Stimulated activated CD8-positive, alpha-beta memory T cell treated with anti-CD3 and anti-CD28 coated beads, Interleukin-15, amount 100 ng/mL, for 1 hour (primary cell): ENCODE results near the gene ENGASE.

Experiments used
- DNase-seq: peaks from one replicate; pipeline ENCODE4 v3.0.0-alpha.2; 2020; ENCODE audit warnings: low read depth

The ENGASE gene

DNA sequence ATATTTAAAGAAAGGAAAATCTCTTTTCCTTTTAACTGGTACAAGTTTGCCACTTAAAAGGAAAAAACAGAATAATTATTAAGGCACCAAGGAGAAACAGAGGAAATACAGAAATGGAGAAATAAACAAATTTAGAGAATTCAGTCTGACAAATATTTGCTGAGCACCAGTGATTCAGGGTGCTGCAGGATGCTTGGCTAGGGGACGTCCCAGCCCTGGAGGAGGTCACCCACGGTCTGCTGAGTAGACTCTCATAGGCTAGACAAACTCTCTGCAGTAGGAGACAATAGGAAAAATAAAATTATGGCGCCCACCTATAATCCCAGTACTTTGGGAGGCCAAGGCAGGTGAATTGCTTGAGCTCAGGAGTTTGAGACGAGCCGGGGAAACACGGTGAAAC, 34.7 kb upstream of the ENGASE start:
- DNase-seq, result no peak

DNA sequence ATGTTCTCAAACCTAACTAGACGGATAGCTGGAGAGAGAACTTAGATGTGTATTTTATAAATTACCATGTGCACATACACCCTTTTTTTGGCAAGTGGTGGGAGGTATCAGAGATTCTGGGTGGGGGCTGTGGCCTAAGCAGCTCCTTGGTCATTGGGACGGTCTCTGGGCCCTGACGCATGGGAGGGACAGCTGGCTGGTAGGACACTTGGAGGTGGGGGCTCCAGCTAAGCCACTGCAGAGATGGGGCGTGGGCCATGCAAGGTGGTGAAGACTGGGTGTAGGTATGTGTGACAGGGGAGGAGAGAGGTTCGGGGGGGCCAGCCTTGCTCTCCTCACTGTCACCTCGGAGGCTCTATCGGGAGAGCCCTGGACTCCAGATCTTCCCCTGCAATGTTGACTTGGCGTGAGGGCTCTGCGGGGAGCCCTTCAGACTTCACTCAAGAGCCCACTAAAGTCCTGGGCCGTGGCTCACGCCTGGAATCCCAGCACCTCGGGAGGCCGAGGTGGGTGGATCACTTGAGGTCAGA, 33.5 kb upstream of the ENGASE start:
- DNase-seq, result no peak

DNA sequence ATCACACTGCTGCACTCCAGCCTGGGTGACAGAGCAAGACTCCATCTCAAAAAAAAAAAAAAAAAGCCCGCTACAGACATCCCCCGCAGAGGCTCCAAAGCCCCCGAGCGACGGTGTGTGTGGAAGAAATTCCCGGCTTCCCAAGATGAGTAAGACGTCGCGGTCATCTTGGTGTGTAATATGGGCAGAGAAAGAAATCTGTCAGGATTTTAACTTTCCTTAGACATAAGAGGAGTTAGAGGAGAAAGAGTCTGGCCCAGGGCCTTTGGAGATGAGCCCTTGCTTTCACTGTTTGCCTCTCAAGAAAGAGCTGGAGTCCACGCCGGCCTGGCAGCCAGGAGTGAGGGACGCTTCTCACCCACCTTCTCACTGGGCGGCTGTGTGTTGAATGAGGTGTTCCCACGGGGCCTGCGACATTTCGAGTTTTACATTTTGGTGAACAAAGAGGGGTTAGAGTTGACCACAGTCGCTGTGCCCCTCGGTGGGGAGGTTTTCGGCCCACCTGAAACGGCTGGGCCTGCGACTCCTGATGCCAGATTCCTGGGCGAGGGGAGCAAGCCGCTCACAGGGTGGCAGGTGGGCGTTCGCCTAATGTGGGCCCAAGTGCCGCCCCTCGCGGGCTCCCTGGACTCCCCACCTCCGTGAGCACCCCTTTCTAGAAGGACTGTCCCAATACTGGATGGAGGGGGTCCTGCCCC, 32.8 kb upstream of the ENGASE start:
- no peak for DNase-seq

DNA sequence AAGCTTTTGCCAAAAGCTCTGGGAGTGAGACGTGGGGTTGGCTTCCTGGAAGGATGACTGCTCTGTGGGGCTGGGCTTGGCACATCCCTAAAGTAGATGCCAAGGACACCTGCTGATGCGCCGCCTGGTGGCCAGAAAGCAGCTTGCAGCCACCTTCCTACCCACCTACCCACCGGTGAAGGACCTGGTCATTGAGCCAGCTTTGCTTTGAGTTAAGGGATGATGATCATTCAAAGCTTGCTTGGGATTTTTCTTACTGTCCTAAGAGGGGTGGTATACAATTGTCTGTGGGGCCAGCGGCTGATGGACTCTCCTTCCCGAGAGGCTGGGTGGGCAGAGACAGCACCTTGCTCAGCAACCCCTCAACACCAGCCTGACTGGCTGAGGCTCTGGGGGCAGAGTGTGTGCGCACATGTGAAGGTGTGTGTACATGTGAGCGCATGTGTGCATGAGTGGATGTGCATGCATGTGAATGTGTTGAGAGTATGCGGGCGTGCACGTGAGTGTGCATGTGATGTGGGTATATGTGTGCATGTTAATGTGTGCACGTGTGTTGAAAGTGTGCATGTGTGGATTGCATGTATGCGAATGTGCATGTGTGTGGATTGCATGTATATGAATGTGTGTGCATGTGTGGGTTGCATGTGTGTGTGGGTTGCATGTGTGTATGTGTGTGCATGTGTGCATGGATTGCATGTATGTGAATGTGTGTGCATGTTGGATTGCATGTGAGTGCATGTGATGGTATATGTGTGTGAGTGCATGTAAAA, 32.0 kb upstream of the ENGASE start:
- DNase-seq, result peak; percentile 50

DNA sequence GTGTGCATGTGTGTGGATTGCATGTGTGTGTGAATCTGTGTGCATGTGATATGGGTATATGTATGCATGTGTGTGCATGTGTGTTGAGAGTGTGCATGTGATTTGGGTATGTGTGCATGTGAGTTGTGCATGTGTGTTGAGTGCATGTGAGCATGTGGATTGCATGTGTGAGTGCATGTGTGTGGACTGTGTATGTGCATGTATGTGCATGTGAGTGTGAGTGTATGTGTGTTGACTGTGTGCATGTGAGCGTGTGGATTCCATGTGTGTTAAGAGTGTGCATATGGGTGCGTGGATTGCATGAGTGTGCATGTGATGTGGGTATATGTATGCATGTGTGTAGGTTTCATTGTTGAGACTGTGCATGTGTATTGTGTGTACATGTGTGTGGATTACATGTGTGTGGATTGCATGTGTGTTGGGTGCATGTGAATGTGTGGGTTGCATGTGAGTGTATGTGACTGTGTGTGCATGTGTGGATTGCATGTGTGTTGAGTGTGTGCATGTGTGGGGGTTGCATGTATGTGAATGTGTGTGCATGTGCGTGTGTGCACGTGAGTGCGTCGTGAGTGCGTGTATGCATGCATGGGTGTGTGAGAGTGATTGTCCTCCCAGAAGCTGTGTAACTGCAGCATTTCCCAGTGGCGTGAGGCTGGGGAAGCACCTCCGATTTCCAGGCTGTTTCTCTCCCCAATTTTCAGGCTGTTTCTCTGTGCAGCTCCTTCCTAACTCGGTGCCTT, 31.3 kb upstream of the ENGASE start:
- DNase-seq, result no peak

DNA sequence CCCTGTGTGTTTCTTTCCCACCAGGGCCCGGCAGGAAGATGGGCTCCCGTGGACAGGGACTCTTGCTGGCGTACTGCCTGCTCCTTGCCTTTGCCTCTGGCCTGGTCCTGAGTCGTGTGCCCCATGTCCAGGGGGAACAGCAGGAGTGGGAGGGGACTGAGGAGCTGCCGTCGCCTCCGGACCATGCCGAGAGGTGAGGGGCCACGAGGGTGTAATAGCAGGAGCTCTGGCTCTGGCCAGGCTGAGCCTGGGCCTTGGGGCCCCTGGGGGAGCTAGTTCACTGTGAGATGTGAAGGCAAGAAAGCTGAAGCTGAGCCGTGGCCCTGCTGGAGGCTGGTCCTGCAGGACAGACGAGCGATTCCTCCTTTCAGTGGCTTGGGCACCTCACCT, 30.7 kb upstream of the ENGASE start:
- no peak for DNase-seq

DNA sequence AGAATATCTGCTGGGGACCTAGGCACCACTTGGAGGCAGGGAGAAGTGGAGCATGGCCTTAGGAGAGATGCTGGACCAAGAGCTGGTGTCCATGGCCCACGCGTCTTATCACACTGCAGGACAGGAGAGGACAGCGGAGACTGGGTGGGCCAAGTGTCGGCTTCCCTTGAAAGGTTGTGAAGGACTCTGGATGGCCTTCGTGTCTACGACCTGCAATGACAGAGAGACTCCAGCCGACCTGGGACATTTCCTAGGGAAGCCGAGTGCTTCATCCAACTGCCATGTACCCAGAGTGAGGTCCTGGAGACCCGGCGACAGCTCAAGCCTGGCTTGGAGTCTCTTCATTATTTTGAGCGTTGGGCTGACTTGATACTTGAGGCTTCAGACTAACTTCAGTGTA, 30.2 kb upstream of the ENGASE start:
- DNase-seq, result no peak

DNA sequence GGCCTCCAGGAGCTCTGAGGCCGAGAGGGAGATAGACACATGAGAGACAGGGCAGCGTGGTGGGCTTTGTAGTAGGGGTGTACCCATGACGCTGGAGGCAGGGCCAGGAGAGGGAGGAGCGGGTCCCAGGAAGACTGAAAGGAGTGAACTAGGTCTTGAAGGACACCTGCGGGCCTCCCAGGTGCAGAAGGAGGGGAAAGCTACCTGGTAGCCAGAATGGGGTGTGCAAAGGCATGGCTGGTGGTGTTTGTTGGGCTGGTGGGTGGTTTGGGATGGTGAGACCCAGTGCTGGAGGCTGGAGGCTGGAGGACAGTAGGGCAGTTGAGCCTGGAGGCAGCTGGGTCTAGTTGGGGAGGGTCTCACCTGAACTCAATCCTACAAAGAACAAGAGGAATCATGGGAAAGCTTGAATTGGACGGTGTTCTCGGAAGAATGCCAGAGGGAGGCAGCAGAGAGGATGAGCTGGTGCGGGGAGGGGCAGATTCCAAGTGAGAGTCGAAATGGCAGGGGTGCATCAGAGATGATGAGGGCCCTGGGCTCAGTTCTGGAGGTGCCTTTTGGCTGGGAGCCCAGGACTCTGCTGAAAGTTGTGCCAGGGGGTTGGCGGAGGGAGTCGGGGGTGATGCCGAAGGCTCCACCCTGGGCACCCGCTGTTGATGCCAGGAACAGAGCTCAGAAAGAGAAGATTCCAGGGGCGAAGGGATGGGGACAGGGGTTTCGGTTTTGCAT, 29.5 kb upstream of the ENGASE start:
- no peak for DNase-seq

DNA sequence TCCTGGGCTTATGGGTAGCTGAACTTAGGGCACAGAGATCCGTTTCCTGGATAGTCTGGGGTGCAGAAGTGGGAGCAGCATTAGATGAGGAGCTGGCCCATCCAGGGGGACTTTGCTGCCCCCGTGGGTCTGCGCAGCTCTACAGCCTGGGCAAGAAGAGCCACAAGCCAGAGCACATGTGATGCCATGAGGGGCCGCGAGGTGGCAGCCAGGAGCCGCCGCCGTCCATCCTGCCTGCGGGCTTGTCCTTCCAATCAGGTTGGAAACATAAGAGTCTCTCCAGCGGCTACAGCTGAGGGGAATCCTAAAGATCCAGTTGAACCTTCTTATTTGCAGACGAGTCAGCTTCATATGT, 28.8 kb upstream of the ENGASE start:
- no peak for DNase-seq

DNA sequence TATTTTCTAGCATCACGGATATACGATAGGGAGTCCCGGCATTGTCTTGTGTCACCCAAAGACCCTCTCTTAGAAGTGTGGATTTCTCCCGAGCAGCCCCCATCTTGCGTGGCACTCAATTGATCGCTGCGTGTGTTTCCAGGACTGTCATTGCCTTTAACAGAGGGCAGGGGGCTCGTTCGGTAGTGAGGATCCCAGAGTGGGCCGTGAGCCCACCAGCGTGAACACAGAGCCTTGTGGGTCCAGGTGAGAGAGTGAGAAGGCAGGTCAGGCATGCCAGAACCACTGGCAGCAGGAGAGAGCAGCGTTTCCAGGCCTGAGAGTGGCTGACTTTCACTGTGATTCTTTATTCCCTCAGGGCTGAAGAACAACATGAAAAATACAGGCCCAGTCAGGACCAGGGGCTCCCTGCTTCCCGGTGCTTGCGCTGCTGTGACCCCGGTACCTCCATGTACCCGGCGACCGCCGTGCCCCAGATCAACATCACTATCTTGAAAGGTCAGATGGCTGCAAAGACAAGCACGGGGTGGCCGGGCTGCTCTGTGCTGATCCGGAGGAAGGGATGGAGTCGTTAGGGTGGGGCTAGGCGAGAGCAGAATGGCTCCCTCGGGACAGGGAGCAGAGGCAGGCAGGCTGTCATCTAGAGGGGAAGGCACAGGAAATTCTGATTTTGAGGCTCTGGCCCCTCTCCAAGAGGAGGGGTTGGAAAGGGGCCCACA, 28.3 kb upstream of the ENGASE start:
- DNase-seq, result no peak

DNA sequence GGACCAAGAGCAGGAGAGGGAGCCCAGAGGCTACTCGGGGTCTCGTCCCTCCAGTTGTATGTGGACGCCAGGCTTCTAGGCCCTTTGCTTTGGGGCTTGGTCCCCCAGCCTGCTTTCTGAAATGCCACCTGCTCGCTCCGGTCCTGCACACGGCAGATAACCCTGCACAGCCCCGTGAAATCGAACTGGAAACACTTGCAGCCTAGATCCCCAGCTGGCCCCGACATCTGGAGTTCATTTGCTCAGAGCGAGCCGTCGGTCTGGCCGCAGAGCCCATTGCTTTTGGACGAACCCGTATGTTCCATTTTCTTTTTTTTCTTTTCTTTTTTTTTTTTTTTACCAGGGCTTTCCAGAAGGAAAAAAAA, 27.7 kb upstream of the ENGASE start:
- DNase-seq, result no peak

DNA sequence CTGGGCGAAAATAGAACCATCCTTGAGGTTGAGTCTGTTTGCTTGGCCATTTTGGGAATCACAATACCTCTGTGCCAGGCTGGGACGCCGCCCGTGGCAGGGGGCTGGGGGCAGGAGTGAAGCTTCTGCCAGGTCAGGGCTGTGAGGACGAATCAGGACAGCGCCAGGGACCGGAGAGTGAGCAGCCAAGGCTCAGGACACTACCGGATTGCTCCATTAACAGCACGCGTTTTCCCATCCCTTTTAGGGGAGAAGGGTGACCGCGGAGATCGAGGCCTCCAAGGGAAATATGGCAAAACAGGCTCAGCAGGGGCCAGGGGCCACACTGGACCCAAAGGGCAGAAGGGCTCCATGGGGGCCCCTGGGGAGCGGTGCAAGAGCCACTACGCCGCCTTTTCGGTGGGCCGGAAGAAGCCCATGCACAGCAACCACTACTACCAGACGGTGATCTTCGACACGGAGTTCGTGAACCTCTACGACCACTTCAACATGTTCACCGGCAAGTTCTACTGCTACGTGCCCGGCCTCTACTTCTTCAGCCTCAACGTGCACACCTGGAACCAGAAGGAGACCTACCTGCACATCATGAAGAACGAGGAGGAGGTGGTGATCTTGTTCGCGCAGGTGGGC, 27.2 kb upstream of the ENGASE start:
- no peak for DNase-seq

DNA sequence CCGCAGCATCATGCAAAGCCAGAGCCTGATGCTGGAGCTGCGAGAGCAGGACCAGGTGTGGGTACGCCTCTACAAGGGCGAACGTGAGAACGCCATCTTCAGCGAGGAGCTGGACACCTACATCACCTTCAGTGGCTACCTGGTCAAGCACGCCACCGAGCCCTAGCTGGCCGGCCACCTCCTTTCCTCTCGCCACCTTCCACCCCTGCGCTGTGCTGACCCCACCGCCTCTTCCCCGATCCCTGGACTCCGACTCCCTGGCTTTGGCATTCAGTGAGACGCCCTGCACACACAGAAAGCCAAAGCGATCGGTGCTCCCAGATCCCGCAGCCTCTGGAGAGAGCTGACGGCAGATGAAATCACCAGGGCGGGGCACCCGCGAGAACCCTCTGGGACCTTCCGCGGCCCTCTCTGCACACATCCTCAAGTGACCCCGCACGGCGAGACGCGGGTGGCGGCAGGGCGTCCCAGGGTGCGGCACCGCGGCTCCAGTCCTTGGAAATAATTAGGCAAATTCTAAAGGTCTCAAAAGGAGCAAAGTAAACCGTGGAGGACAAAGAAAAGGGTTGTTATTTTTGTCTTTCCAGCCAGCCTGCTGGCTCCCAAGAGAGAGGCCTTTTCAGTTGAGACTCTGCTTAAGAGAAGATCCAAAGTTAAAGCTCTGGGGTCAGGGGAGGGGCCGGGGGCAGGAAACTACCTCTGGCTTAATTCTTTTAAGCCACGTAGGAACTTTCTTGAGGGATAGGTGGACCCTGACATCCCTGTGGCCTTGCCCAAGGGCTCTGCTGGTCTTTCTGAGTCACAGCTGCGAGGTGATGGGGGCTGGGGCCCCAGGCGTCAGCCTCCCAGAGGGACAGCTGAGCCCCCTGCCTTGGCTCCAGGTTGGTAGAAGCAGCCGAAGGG, 26.4 kb upstream of the ENGASE start:
- no peak for DNase-seq

DNA sequence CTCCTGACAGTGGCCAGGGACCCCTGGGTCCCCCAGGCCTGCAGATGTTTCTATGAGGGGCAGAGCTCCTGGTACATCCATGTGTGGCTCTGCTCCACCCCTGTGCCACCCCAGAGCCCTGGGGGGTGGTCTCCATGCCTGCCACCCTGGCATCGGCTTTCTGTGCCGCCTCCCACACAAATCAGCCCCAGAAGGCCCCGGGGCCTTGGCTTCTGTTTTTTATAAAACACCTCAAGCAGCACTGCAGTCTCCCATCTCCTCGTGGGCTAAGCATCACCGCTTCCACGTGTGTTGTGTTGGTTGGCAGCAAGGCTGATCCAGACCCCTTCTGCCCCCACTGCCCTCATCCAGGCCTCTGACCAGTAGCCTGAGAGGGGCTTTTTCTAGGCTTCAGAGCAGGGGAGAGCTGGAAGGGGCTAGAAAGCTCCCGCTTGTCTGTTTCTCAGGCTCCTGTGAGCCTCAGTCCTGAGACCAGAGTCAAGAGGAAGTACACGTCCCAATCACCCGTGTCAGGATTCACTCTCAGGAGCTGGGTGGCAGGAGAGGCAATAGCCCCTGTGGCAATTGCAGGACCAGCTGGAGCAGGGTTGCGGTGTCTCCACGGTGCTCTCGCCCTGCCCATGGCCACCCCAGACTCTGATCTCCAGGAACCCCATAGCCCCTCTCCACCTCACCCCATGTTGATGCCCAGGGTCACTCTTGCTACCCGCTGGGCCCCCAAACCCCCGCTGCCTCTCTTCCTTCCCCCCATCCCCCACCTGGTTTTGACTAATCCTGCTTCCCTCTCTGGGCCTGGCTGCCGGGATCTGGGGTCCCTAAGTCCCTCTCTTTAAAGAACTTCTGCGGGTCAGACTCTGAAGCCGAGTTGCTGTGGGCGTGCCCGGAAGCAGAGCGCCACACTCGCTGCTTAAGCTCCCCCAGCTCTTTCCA, 25.5 kb upstream of the ENGASE start:
- no peak for DNase-seq

DNA sequence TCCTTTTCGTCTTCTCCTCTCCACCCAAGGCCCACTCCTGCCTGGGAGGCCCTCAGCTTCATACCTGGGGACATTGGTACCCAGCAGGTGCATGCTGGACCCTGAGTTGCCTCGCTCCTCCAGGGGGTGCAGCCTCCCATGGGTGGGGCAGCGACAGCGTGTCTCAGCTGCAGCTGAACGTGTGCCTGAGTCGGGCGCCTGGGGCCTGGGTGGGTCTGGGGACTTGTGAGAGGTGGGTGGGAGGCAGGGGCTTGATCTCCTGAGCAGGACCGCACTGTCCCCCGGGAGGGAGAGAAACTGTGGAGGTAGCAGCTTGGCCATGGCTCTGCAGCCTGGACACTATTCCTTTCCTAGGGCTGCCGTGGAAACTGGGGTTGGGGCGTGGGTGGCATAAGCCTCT, 24.8 kb upstream of the ENGASE start:
- DNase-seq, result no peak

DNA sequence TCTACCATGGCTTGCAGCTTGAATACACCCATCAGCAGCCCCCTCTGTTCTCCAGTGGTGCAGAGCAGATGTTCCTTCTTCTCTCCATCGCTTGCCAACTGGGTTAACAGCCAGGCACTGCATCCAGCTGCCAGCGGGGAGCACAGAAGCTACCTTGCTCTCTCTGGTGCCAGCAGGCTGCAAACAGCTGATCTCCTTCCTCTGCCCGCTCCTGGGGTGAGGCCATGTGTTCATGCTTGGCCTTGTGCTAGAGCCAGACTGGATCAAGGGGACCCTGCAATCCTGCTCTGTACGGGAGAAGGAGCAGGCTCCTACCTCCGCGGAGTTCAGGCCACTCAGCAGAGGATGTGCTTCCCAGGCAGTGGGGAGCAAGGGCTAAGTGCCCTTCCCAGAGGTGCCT, 24.1 kb upstream of the ENGASE start:
- no peak for DNase-seq

DNA sequence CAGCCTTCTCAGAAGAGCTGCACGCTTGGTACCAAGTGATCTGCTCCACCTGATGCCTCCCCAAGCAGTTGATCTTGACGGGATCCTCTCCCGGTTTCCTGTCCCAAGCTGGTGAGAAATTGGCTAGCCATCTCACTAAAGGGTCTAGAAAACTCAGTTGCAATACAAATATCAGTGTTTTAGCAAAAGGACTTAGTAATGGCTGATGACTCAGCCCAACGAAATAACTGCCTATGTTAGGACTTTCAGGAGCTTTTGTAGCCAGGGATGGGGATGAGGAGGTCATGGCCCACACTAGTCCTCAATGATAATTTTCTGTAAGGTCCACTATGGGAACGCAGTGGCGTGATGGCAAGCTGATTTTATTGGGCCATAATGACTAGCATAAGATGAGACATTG, 23.3 kb upstream of the ENGASE start:
- no peak for DNase-seq

DNA sequence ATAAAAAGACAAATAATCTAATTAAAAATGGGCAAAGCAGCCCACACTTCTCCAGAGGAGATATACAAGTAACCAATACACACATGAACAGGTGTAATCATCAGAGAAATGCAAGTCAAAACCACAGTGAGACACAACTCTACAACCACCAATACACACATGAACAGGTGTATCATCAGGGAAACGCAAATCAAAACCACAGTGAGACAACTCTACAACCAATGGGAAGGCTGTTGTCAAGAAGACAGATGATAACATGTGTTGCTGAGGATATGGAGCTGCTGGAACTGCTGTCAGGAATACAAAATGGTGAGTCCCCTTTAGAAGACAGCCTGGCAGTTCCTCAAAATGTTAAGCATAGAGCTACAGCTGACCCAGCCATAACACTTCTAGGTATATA, 22.5 kb upstream of the ENGASE start:
- no peak for DNase-seq
